Activated CD4-positive, alpha-beta memory T cell treated with anti-CD3 and anti-CD28 coated beads, Interleukin-2, amount 10 ng/mL, durations not matched to agents 7 days and 5 days (primary cell): ENCODE data around the gene SMIM5. TPM values are rescaled to one million over a fixed set of nuclear protein-coding genes. Genes with fewer than 3 reads are reported as not detected.

Source experiments
- CTCF ChIA-PET: fragments of 350-600 bp; sonication (Branson Sonifier 250); formaldehyde crosslinking; loops from one replicate; lab custom pipeline; 2021; ENCODE audit warnings: antibody characterized with exemption, inconsistent platforms; lab: Charles Lee
- POLR2A ChIA-PET: fragments of 350-600 bp; sonication (Branson Sonifier 250); formaldehyde crosslinking; loops from one replicate; lab custom pipeline; 2021; ENCODE audit warnings: antibody characterized with exemption; lab: Charles Lee
- DNase-seq: peaks from one replicate; pipeline ENCODE4 v3.0.0-alpha.2; 2020
- H3K27ac Mint-ChIP-seq: one replicate; pipeline ENCODE4 v1.8.0; 2021; ENCODE audit warnings: mild to moderate bottlenecking, mixed read lengths
- H3K27me3 Mint-ChIP-seq: one replicate; pipeline ENCODE4 v1.8.0; 2021; ENCODE audit warnings: mixed read lengths
- H3K36me3 Mint-ChIP-seq: one replicate; pipeline ENCODE4 v1.8.0; 2021; ENCODE audit warnings: low read depth, mixed read lengths
- H3K4me1 Mint-ChIP-seq: one replicate; pipeline ENCODE4 v1.8.0; 2021; ENCODE audit warnings: mixed read lengths
- H3K4me3 Mint-ChIP-seq: one replicate; pipeline ENCODE4 v1.8.0; 2021; ENCODE audit warnings: mild to moderate bottlenecking, mixed read lengths
- H3K9me3 Mint-ChIP-seq: one replicate; pipeline ENCODE4 v1.8.0; 2021; ENCODE audit warnings: mixed read lengths
- total RNA-seq, 2 experiments: library from RNA; stranded (reverse); gene quantifications; one replicate each; pipeline ENCODE4 v1.2.3, GENCODE V29; 2021

Gene SMIM5
- total RNA-seq, 2 experiments from 2014 or later: not detected

DNA sequence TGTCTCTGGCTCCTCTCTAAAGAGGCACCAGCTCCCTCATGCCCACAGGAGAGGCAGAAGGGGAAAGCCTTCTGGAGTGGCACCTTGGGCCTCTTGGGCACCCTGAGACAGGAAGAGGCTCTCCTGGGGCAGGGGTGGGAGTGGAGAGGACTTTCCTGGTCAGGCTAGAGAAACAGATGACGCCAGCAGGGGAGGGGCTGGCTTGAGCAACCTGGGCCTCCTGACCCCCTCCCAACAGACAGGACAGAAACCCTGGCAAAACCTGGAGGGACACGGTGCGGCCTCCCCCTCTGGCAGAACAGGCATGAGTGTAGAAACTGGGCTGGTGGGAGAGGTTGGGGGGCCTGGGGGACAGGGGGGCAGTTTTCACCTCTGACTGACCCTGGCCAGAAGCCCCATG is 6.1 kb downstream of the SMIM5 start:
- Mint-ChIP-seq H3K4me3 (no peak overlapping the region), H3K36me3 (no peaks in the 10 kb centered on the region), H3K9me3 (no peaks in the 10 kb centered on the region), H3K27ac (no peak overlapping the region), H3K4me1 (peaks cover 4% of the 10 kb centered on the region), H3K27me3 (no peaks in the 10 kb centered on the region)
- DNase-seq: no peak
- ChIA-PET CTCF (interaction anchor here (2.0 kb wide), 1 partner anchor 108 kb away, joined by 8 read pairs; no protein-coding TSS in a partner anchor), POLR2A (interaction anchor here (1.3 kb wide), 1 partner anchor 27 kb away, joined by 3 read pairs; the partner anchor contains the start of gene RECQL5)

DNA sequence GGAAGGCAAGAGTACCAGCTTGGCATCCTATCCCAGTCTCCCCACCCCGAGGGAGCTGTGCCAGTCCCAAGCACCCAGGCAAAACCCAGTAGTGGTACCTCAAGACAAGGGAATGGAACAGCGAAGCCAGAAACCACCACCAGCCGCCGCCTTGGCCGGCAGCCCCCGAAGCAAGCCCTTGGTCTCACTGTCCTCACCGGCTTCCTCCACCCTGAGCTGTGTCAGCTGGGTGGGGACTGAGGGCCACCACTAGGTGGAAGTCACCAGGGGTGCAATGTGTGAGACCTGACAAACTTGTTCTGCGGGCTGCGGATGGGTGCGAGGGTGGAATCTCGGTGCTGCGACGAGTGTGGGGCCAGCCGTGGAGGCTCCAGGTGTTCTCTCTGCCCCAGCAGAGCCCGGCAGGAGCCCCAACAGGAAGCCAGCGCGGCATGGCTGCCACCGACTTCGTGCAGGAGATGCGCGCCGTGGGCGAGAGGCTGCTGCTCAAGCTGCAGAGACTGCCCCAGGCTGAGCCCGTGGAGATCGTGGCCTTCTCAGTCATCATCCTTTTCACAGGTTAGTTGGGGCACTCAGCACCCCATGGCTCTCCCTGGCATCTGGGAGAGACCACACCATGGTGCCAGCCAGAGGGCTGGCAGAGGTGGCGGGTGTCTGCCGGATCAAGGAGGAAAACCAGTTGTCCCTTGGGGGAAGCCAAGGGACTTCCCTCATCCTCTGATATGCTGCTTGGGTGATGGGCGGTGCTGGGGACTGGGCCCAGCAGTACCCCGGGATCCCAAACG is 6.7 kb downstream of the SMIM5 start:
- Mint-ChIP-seq H3K36me3 (no peaks in the 10 kb centered on the region), H3K4me1 (peaks cover 4% of the 10 kb centered on the region), H3K27me3 (no peaks in the 10 kb centered on the region), H3K4me3 (no peak overlapping the region), H3K9me3 (no peaks in the 10 kb centered on the region), H3K27ac (no peak overlapping the region)
- CTCF ChIA-PET: no interaction called here
- no peak for DNase-seq
- POLR2A ChIA-PET: no interaction called here

DNA sequence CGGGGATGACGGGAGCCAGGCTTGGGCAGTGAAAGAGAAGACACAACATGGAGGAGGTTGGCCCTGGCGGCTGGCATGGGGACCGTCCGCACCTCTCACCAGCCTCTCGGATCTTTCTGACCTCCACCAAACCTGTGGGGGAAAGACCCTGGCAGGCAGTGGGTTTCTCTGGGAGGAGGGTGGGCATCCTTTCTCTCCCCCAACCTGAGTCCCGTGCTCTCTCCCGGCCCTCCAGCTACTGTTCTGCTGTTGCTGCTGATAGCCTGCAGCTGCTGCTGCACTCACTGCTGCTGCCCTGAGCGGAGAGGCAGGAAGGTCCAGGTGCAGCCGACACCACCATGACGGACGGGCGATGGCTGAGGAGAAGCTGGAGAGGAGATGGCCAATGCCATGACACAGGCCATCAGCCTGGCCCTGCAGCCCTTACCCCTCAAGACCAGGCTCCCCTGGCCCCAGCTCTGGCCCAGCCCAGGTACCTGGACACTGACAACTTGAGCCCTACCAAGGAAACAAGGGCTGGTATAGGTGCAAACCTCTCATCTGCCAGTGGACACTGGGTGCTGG is 7.4 kb downstream of the SMIM5 start:
- Mint-ChIP-seq H3K27ac (no peak overlapping the region), H3K9me3 (no peaks in the 10 kb centered on the region), H3K4me3 (no peak overlapping the region), H3K4me1 (peaks cover 6% of the 10 kb centered on the region), H3K27me3 (no peaks in the 10 kb centered on the region), H3K36me3 (no peaks in the 10 kb centered on the region)
- ChIA-PET CTCF (interaction anchor here (6.5 kb wide), 1 partner anchor 7 kb away, joined by 75 read pairs; the partner anchor contains the start of gene SMIM5), POLR2A (interaction anchor here (1.2 to 1.9 kb wide), 2 partner anchors 8 to 26 kb away, joined by 3 to 6 read pairs; partner anchors contain the start of genes RECQL5, SAP30BP and SMIM5)
- DNase-seq: no peak

DNA sequence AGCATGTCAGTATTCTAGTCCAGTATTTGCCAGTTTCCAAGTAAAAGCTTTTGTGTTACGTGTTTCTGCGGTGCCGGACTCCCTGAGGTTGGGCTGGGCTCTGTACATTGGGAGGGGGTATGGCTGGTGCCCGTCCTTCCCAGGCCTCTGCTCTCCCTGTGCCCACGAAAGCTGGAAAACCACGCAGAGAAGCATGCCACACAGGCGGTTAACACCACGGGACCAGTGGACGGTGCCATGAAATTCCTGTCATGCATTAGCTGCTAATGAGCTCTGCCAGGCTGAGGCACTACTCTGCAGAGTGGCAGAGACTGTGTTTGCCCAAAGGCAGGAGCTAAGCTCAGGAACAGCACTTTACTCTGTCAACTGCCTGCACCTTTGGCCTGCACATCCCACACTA is 8.1 kb downstream of the SMIM5 start:
- Mint-ChIP-seq H3K4me3 (no peak overlapping the region), H3K27me3 (no peaks in the 10 kb centered on the region), H3K27ac (no peak overlapping the region), H3K4me1 (peaks cover 13% of the 10 kb centered on the region), H3K36me3 (no peaks in the 10 kb centered on the region), H3K9me3 (no peaks in the 10 kb centered on the region)
- no peak for DNase-seq
- ChIA-PET CTCF (interaction anchor here (0.7 to 6.5 kb wide), 3 partner anchors 8 to 112 kb away, joined by 3 to 75 read pairs (median 6); partner anchors contain the start of gene SMIM5), POLR2A (interaction anchor here (1.2 to 1.9 kb wide), 3 partner anchors 8 to 108 kb away, joined by 3 to 6 read pairs (median 3); partner anchors contain the start of genes RECQL5, SAP30BP and SMIM5)

DNA sequence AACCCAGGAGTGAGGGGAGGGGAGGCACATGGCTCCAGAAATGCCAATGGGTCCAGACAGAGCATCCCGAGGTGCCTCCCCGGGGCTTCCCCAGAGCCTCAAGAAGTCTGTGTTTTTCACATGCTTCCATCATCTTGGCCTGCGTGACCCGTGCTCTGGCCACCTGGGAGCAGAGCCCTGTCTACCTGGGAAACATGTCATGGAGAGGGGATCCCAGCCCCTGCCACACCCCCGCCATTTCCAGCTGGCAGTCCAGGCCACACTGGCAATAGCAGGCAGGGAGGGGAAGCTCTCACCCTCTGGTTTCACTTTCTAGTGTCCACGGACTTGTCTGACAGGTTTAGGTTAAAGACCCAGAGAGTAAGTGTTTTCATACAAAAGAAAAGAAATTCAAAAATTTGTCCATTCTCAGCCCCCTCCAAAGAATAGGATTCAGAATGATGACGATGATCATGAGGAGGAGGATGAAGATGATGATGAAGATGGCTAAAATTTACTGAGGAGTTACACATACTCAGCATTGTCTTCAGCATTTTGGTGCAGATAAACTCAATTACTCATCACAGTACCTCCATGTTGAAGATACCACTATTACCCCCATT is 9.0 kb downstream of the SMIM5 start:
- no peak for DNase-seq
- ChIA-PET CTCF (interaction anchor here (0.6 to 6.5 kb wide), 5 partner anchors 9 to 111 kb away, joined by 3 to 75 read pairs (median 3); partner anchors contain the start of gene SMIM5), POLR2A (interaction anchor here (1.2 to 1.9 kb wide), 2 partner anchors 24 to 107 kb away, joined by 3 to 6 read pairs; partner anchors contain the start of genes RECQL5 and SAP30BP)
- Mint-ChIP-seq H3K27ac (no peak overlapping the region), H3K9me3 (no peaks in the 10 kb centered on the region), H3K36me3 (no peaks in the 10 kb centered on the region), H3K4me1 (peaks cover 17% of the 10 kb centered on the region), H3K27me3 (no peaks in the 10 kb centered on the region), H3K4me3 (no peak overlapping the region)

DNA sequence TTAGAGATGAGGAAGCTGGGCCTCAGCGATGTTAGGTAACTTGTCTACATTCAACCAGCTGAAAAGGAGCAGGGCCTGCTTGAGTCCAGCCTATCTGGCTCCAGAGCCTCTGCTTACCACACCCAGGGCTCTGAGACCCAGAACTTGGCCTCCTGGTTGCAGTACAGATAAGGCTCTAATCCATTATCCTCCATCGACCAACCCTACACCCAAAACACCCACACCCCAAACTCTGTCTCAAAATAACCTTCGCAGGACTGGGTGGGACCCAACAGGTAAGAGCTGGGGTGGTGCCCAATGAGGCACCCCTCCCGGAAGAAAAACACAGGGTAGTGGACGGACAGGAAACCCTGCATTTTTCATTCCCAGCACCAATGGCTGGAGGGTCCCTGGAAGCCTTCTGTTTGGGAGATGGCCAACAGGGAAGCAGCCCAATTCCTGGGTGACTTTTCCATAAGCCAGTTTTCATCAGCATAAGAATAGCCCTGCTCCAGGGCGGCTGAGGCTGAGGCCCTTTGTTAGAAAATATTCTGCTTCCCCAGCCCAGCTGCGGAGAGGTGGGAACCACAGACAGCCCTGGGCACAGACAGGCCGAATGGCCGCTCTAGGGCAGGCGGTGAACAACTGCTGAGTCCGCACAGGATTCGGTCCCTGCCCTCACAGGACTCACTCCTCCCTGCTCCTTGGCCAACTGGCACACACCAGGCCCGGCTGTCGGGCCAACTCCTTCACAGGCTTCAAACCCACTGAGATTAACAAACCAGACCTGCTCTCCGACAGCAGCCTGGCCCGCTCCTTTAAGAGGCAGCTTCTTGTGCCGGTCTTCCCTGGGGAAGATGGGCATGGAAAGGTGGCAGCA is 9.8 kb downstream of the SMIM5 start:
- H3K27me3 Mint-ChIP-seq: no peaks in the 10 kb centered on the region
- H3K27ac Mint-ChIP-seq: no peak overlapping the region
- no peak for DNase-seq
- no peak overlapping the region for H3K4me3 Mint-ChIP-seq
- no peaks in the 10 kb centered on the region for H3K9me3 Mint-ChIP-seq
- CTCF ChIA-PET: interaction anchor here (0.6 to 6.5 kb wide), 5 partner anchors 10 to 110 kb away, joined by 3 to 75 read pairs (median 3); partner anchors contain the start of gene SMIM5
- POLR2A ChIA-PET: interaction anchor here (1.9 kb wide), 1 partner anchor 24 kb away, joined by 6 read pairs; the partner anchor contains the start of genes RECQL5 and SAP30BP
- no peaks in the 10 kb centered on the region for H3K36me3 Mint-ChIP-seq
- H3K4me1 Mint-ChIP-seq: peaks cover 17% of the 10 kb centered on the region

DNA sequence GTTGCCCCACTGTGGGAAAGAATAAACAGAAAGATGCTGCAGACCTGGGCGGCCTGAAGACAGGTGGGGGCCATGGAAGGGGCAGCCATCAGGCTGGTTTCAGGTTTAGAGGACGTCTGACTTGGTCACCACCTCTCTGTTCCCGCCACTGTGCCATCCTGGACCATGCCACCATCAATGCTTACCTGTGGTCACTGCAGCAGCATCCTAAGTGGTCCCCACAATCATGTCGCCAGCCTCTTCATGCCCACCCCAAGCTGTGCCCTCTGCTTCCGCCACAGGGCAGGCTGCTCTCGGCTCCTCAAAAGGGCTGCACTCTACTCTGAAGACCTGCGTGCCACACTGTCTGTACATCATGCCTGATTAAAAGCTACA is 10.4 kb downstream of the SMIM5 start:
- Mint-ChIP-seq H3K4me1 (peaks cover 17% of the 10 kb centered on the region), H3K4me3 (no peak overlapping the region), H3K27me3 (no peaks in the 10 kb centered on the region), H3K9me3 (no peaks in the 10 kb centered on the region), H3K36me3 (no peaks in the 10 kb centered on the region), H3K27ac (no peak overlapping the region)
- DNase-seq: no peak
- ChIA-PET CTCF (interaction anchor here (1.6 to 6.5 kb wide), 2 partner anchors 10 to 104 kb away, joined by 6 to 75 read pairs; partner anchors contain the start of gene SMIM5), POLR2A (no interaction called here)

DNA sequence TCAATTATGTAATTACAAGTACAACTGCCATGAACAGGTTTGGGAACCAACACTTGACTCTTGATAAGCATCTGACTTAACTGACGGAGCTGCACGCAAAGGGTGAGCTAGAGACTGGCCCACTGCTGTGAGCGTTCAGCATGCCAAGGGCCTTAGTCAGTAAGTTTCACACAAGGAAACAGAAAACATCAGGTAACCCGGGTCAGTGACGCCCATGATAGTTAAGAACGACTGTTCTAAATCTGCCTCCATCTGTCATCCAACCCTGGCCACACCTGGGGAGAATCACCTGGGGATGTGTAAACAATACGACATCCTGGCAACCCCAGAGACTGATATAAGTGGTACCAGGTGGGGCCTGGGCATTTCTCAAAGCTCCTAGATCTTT is 12.3 kb downstream of the SMIM5 start:
- CTCF ChIA-PET: interaction anchor here (1.1 to 6.5 kb wide), 7 partner anchors 9 to 108 kb away, joined by 3 to 75 read pairs (median 6); partner anchors contain the start of gene SMIM5
- POLR2A ChIA-PET: interaction anchor here (1.1 to 1.4 kb wide), 4 partner anchors 9 to 43 kb away, joined by 3 to 10 read pairs (median 3); partner anchors contain the start of genes RECQL5 and SAP30BP
- Mint-ChIP-seq H3K36me3 (peaks cover 12% of the 10 kb centered on the region), H3K27me3 (no peaks in the 10 kb centered on the region), H3K27ac (no peak overlapping the region), H3K9me3 (no peaks in the 10 kb centered on the region), H3K4me1 (peaks cover 17% of the 10 kb centered on the region), H3K4me3 (no peak overlapping the region)
- DNase-seq: no peak

DNA sequence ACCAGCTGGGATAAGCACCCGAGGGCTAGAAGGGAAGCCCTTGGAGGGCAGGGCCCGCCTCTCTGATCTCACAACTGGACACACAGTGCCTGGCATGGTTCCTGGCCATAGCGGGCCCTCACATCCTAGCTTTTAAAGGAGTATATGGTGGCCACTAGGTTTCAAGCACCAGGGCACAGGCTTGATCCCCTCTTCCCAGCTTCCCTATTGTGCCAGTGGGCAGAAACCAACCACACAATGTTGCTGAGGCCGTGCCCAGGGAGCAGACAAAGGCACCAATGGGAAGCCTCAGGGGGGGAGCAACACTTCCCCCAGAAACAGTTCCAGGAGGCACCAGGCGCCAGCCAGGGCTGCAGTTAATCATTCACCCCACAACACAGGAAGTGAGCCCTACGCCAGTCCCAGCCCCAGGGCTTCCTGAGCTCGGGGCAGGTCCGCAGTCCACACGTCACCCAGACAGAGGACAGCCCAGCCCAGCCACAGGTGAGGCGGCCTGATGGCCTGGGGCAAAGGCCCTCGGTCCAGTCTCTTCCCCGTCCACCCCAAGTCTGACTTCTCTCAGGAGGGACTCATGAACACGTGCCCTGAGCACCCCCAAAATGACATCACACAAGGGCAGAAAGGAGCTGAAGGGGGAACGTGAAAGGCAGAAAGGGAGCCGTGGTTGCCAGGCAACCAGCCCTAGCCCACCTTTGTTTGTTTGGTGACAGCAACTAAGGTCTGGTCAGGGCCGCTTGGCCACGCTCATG is 12.8 kb downstream of the SMIM5 start:
- Mint-ChIP-seq H3K4me1 (peaks cover 17% of the 10 kb centered on the region), H3K9me3 (no peaks in the 10 kb centered on the region), H3K36me3 (peaks cover 15% of the 10 kb centered on the region), H3K27ac (peak overlapping the region; percentile 28), H3K27me3 (no peaks in the 10 kb centered on the region), H3K4me3 (no peak overlapping the region)
- DNase-seq: peak; percentile 34
- ChIA-PET CTCF (interaction anchor here (1.1 to 6.5 kb wide), 8 partner anchors 8 to 108 kb away, joined by 3 to 75 read pairs (median 6); partner anchors contain the start of gene SMIM5), POLR2A (interaction anchor here (1.0 to 1.4 kb wide), 3 partner anchors 8 to 42 kb away, joined by 3 to 10 read pairs (median 3); partner anchors contain the start of genes RECQL5 and SAP30BP)

DNA sequence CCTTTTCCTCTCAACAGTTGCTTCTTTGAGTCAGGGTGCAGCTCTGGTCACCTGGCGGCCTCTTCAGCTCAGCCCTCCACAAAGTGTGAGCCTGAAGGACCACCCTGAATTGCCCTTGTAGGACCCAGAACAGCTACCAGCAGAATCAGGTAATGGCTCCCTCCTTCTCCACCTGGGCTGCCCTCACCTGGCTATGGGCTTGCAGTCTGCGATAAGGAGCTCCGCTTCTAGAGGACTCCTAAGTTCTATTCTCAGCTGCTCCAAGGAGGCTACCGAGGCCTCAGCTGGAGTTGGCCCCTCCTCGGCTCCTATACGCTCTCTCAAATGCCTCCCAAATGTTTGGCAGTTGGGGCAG is 13.4 kb downstream of the SMIM5 start:
- Mint-ChIP-seq H3K36me3 (peaks cover 15% of the 10 kb centered on the region), H3K9me3 (no peaks in the 10 kb centered on the region), H3K4me3 (no peak overlapping the region), H3K4me1 (peaks cover 17% of the 10 kb centered on the region), H3K27ac (no peak overlapping the region), H3K27me3 (no peaks in the 10 kb centered on the region)
- ChIA-PET POLR2A (interaction anchor here (1.0 to 1.4 kb wide), 3 partner anchors 8 to 41 kb away, joined by 3 to 10 read pairs (median 3); partner anchors contain the start of genes RECQL5 and SAP30BP), CTCF (interaction anchor here (0.5 to 6.5 kb wide), 8 partner anchors 8 to 107 kb away, joined by 3 to 75 read pairs (median 4); partner anchors contain the start of gene SMIM5)
- no peak for DNase-seq

DNA sequence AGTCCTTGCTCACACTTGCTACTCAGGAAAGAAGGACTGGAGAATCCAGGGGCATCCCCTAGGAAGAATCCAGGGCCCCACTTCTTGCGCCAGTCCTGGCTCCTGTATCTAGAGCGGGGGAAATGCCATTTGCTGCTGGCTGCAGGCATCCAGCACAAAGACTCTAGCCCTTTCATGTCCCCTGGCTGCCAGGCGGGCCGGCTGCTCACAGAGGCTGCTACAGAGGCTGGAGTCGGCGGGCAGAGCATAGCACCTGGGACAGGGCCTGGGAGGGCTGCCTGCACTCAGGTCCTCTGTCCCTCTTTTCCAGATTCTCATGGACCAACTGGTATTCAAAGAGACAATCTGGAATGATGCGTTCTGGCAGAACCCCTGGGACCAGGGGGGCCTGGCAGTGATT is 13.8 kb downstream of the SMIM5 start:
- Mint-ChIP-seq H3K36me3 (peaks cover 15% of the 10 kb centered on the region), H3K4me3 (no peak overlapping the region), H3K9me3 (no peaks in the 10 kb centered on the region), H3K4me1 (peaks cover 17% of the 10 kb centered on the region), H3K27ac (no peak overlapping the region), H3K27me3 (no peaks in the 10 kb centered on the region)
- POLR2A ChIA-PET: interaction anchor here (1.0 to 1.1 kb wide), 2 partner anchors 20 to 41 kb away, joined by 3 to 7 read pairs; partner anchors contain the start of genes RECQL5 and SAP30BP
- DNase-seq: no peak
- CTCF ChIA-PET: interaction anchor here (0.5 to 6.5 kb wide), 6 partner anchors 9 to 103 kb away, joined by 3 to 75 read pairs (median 3); partner anchors contain the start of gene SMIM5
